ENCODE measurements around the gene HRH3. TPM values are rescaled to one million over a fixed set of nuclear protein-coding genes. Genes with fewer than 3 reads are reported as not detected.

HRH3 gene
- total RNA-seq, 3 donors from 2014 or later, result 0.09 TPM; not detected in 2

GRCh38 chr20:62193079-62194025, 26.7 kb downstream of the HRH3 start:
- no peak for TF ChIP-seq CTCF (IDR thresholded peaks at IDR 0.05)
- Histone ChIP-seq H3K36me3 (ENCODE audit: low read depth) (no peaks in the 10 kb centered on the region), H3K4me3 (no peak overlapping the region), H3K4me1 (ENCODE audit: low read depth) (no peaks in the 10 kb centered on the region), H3K9me3 (no peaks in the 10 kb centered on the region)
- DNase-seq (peak in 1 of 3 donors; percentile 27), ATAC-seq (no peak)
- intact Hi-C loops (cut with DNase I, micrococcal nuclease), result no loop called here

- no peak for ATAC-seq
- H3K36me3 ChIP-seq (ENCODE audit: low read depth), result no peaks in the 10 kb centered on the region
- no peaks in the 10 kb centered on the region for H3K9me3 ChIP-seq
- intact Hi-C loops (cut with DNase I, micrococcal nuclease), result no loop called here
- H3K4me3 ChIP-seq, result no peak overlapping the region
- DNase-seq, result peak in 1 of 3 donors; percentile 21
- no peaks in the 10 kb centered on the region for H3K4me1 ChIP-seq (ENCODE audit: low read depth)
- TF ChIP-seq CTCF (IDR thresholded peaks at IDR 0.05), result no peak
Measured at GRCh38 chr20:62192635-62193034, 27.4 kb downstream of the HRH3 start.

- no peak for TF ChIP-seq CTCF (IDR thresholded peaks at IDR 0.05)
- intact Hi-C loops (cut with DNase I, micrococcal nuclease), result no loop called here
- ATAC-seq (no peak), DNase-seq (peak in 1 of 3 donors; percentile 21)
- Histone ChIP-seq H3K4me1 (ENCODE audit: low read depth) (peaks cover 4% of the 10 kb centered on the region), H3K36me3 (ENCODE audit: low read depth) (no peaks in the 10 kb centered on the region), H3K9me3 (no peaks in the 10 kb centered on the region), H3K4me3 (no peak overlapping the region)
Measured at GRCh38 chr20:62191781-62192559, 28.1 kb downstream of the HRH3 start.

GRCh38 chr20:62190639-62191411, 29.3 kb downstream of the HRH3 start:
- intact Hi-C loops (cut with DNase I, micrococcal nuclease), result no loop called here
- TF ChIP-seq CTCF (IDR thresholded peaks at IDR 0.05), result no peak
- DNase-seq (peak in 1 of 3 donors; percentile 36), ATAC-seq (no peak)
- Histone ChIP-seq H3K4me3 (no peak overlapping the region), H3K4me1 (ENCODE audit: low read depth) (peaks cover 4% of the 10 kb centered on the region), H3K9me3 (no peaks in the 10 kb centered on the region), H3K36me3 (ENCODE audit: low read depth) (no peaks in the 10 kb centered on the region)

All from mucosa of descending colon (tissue), 3 donors.